ENCODE measurements around the gene CD302. TPM values are rescaled to one million over a fixed set of nuclear protein-coding genes. Genes with fewer than 3 reads are reported as not detected.

The CD302 gene
- polyA plus RNA-seq, 2 of the 4 experiments (the other 2 are of a cell fraction) = 2.5 to 8.4 TPM

GRCh38 chr2:159792599-159792998 is 5.4 kb downstream of the CD302 start:
- TF ChIP-seq NFE2L2 (conservative IDR thresholded peaks at IDR 0.05; ENCODE audit: low read length) = no peak
- no peak for TF ChIP-seq HES2 (IDR thresholded peaks at IDR 0.05)
- no peak for TF ChIP-seq NR3C1 (IDR thresholded peaks at IDR 0.05)
- no peak for TF ChIP-seq HMGXB4 (CRISPR knock-in tag; IDR thresholded peaks at IDR 0.05; ENCODE audit: borderline replicate concordance)
- no peak for TF ChIP-seq CBX8 (IDR thresholded peaks at IDR 0.05)
- TF ChIP-seq E2F6 (IDR thresholded peaks at IDR 0.05; ENCODE audit: borderline replicate concordance, low read depth) = no peak
- no peak for TF ChIP-seq HOXB5 (CRISPR knock-in tag; IDR thresholded peaks at IDR 0.05)
- no peak for TF ChIP-seq SREBF2 (IDR thresholded peaks at IDR 0.05)
- TF ChIP-seq ZSCAN20 (CRISPR knock-in tag; IDR thresholded peaks at IDR 0.05) = no peak
- 66% methylated on average over 4 of the region's 4 CpGs for whole genome bisulfite sequencing (ENCODE audit: missing lambda C conversion rate)
- Histone ChIP-seq H3K9me3 (no peaks in the 10 kb centered on the region), H3K4me1 (peaks cover 7% of the 10 kb centered on the region; the same call in 2 of the 3 replicates), H3K27ac (no peak overlapping the region), H3K4me3 (no peak overlapping the region), H3K4me2 (no peak overlapping the region)
- POLR2A ChIA-PET = no interaction called here
- DNase-seq (ENCODE audit: low read depth in 1 of 2, low spot score in 1 of 2) (no peak), ATAC-seq (no peak), FAIRE-seq (no peak)
- CTCF ChIA-PET = interaction anchor here (1.2 kb wide), 1 partner anchor 15 kb away, joined by 3 read pairs; no protein-coding TSS in a partner anchor

GRCh38 chr2:159792036-159792435 is 6.0 kb downstream of the CD302 start:
- H3K4me1 ChIP-seq = peaks cover 3% of the 10 kb centered on the region; the same call in 2 of the 3 replicates
- 50% methylated on average over 1 of the region's 1 CpG for WGBS (ENCODE audit: missing lambda C conversion rate)
- H3K4me3 ChIP-seq = no peak overlapping the region
- H3K27ac ChIP-seq = no peak overlapping the region
- ChIA-PET CTCF (interaction anchor here (1.2 kb wide), 1 partner anchor 16 kb away, joined by 3 read pairs; no protein-coding TSS in a partner anchor), POLR2A (no interaction called here)
- ATAC-seq = no peak
- H3K4me2 ChIP-seq = no peak overlapping the region
- DNase-seq (ENCODE audit: low read depth in 1 of 2, low spot score in 1 of 2) = no peak
- no peaks in the 10 kb centered on the region for H3K9me3 ChIP-seq
- TF ChIP-seq JUNB (IDR thresholded peaks at IDR 0.05) = no peak
- TF ChIP-seq TFCP2L1 (CRISPR knock-in tag; IDR thresholded peaks at IDR 0.05) = no peak
- TF ChIP-seq PHF8 (IDR thresholded peaks at IDR 0.05; ENCODE audit: borderline replicate concordance, low read depth) = no peak
- no peak for TF ChIP-seq CHD2 (IDR thresholded peaks at IDR 0.05; ENCODE audit: low read length, partially characterized antibody)
- no peak for TF ChIP-seq KDM5A (IDR thresholded peaks at IDR 0.05)
- no peak for TF ChIP-seq TP53 (CRISPR knock-in tag; IDR thresholded peaks at IDR 0.05)
- TF ChIP-seq HDAC2 (IDR thresholded peaks at IDR 0.05) = no peak
- TF ChIP-seq HES2 (IDR thresholded peaks at IDR 0.05) = no peak
- no peak for TF ChIP-seq FOSB (CRISPR knock-in tag; IDR thresholded peaks at IDR 0.05)
- no peak for TF ChIP-seq CBX8 (IDR thresholded peaks at IDR 0.05)
- no peak for TF ChIP-seq ZSCAN20 (CRISPR knock-in tag; IDR thresholded peaks at IDR 0.05)
- TF ChIP-seq ZNF302 (CRISPR knock-in tag; IDR thresholded peaks at IDR 0.05) = no peak
- TF ChIP-seq MAX (IDR thresholded peaks at IDR 0.05) = no peak
- TF ChIP-seq MAFK (IDR thresholded peaks at IDR 0.05; ENCODE audit: partially characterized antibody) = no peak
- no peak for TF ChIP-seq POLR2A (IDR thresholded peaks at IDR 0.05; ENCODE audit: low read length)
- no peak for TF ChIP-seq ELK1 (IDR thresholded peaks at IDR 0.05; ENCODE audit: low read depth, low read length)
- no peak for FAIRE-seq

- CTCF ChIA-PET = no interaction called here
- TF ChIP-seq NFE2L2 (conservative IDR thresholded peaks at IDR 0.05; ENCODE audit: low read length) = no peak
- TF ChIP-seq NR3C1 (IDR thresholded peaks at IDR 0.05) = no peak
- TF ChIP-seq MAFK (IDR thresholded peaks at IDR 0.05; ENCODE audit: partially characterized antibody) = no peak
- no peak for TF ChIP-seq USF2 (IDR thresholded peaks at IDR 0.05)
- no peak for TF ChIP-seq MAX (IDR thresholded peaks at IDR 0.05)
- TF ChIP-seq RFX5 (IDR thresholded peaks at IDR 0.05) = no peak
- no peak for TF ChIP-seq POLR2A (IDR thresholded peaks at IDR 0.05; ENCODE audit: low read length)
- TF ChIP-seq GATA3 (IDR thresholded peaks at IDR 0.05; ENCODE audit: borderline replicate concordance) = no peak
- H3K27ac ChIP-seq = no peak overlapping the region
- no peak overlapping the region for H3K4me3 ChIP-seq
- no peaks in the 10 kb centered on the region for H3K9me3 ChIP-seq
- WGBS (ENCODE audit: missing lambda C conversion rate) = 72% methylated on average over 1 of the region's 1 CpG
- no peak for DNase-seq (ENCODE audit: low read depth in 1 of 2, low spot score in 1 of 2)
- ATAC-seq = no peak
- no peak overlapping the region for H3K4me2 ChIP-seq
- H3K4me1 ChIP-seq = no peaks in the 10 kb centered on the region
- POLR2A ChIA-PET = no interaction called here
- FAIRE-seq = no peak
Measured at GRCh38 chr2:159790323-159790722, 7.7 kb downstream of the CD302 start.
